HG03066 (cell line): Measurements from ENCODE around the gene NCSTN.
A peak's percentile ranks its signal among the peaks of the same experiment; 100 is the strongest.

ENCODE experiments used
- ATAC-seq: cut with Tn5 transposase; IDR thresholded peaks from one replicate; pipeline ENCODE4 v1.9.1; 2021; ENCODE audit warnings: low read depth; ENCODE audit not compliant: unreplicated experiment

NCSTN gene

GRCh38 chr1:160342953-160343869, at the start of gene NCSTN, which contains the start of gene COPA:
TSS of gene NCSTN (plus strand) at chr1:160343383. CDS start at chr1:160343397, 14 bp downstream.
TSS of gene COPA (minus strand) at chr1:160343250. CDS start at chr1:160343170, 80 bp downstream.
- ATAC-seq: peak; percentile 95

DNA sequence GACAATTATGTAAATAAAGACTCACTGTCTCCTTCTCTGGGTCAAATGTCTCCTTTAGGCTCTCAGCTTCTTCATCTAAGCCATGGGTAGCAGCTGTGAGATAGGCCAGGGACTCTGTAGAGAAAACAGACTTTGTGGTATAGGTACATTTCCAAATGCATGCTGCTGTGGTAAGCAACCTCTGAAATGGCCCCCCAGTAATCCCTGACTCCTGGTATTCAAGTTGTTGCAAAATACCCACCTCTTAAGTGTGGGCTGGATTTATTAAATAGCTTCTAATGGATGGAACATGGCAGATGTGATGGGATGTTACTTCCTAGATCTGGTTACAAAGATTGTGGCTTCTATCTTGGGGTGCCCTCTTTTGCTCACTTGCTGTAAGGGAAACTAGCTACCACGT, 47.1 kb upstream of the NCSTN start:
- no peak for ATAC-seq

DNA sequence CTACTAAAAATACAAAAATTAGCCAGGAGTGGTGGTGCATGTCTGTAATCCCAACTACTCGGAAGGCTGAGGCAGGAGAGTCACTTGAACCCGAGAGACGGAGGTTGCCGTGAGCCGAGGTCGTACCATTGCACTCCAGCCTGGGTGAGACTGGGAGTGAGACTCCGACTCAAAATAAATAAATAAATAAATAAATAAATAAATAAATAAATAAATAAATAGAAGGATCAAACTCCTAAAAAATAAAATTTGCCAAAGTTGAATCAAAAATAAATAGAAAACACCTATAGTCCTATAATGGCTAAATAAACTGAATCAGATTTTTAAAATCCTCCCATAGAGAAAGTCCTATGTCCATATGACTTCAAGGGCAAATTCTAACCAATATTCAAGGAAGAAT, 43.0 kb upstream of the NCSTN start:
- ATAC-seq: no peak

DNA sequence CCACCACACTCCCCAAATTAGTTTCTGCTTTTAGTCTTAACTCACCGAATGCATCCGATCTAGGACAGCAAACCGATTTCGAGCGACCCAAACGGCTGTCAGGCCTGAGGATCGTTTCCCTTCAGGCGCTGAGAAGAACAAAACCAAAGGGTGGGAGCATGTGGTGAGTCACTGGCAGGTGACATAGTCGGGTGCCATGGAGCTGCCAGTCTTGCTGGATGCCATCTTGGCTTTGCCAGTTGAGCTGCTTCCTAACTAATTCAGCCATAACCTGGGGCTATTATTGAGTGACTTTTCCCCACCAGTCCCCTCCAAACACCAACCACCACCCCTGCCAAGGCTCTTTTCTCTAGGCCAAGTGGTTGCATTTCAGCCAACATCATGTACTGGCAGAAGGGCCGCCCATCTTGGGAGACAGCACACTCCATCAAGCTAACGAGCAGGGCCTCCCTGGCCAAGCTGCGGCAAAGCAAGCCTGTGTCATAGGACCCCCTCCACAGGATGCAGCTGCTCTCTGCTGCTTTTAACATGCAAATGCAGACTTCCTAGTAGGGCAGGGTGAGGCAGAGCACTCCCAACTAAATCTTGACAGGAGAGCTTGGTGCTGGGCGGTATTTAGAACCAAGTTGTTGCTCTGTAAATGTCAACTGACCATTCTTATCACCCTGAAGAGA, 35.9 kb upstream of the NCSTN start:
- ATAC-seq: no peak

- ATAC-seq: no peak
Observed at GRCh38 chr1:160308451-160309184, 34.6 kb upstream of the NCSTN start.

GRCh38 chr1:160309185-160309557, 34.0 kb upstream of the NCSTN start:
- no peak for ATAC-seq

DNA sequence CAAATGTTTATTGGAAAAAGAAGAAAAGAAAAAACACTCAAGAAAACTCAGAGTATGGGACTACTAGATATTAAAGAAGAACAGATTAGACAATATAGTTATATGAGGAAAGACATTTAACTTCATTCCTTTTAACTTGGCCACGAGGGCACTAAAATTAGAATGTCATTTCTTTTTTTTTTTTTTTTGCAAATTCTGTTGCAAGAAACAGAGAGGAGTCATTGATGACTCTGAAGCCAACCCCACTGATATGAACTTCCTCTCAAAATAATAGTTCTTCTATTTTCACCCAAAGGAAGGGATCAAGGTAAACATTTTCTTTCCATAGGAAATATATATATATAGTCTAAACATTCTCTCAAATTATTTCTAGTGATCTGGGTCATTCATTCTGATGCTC, 33.6 kb upstream of the NCSTN start:
- no peak for ATAC-seq

GRCh38 chr1:160315359-160315758, 27.8 kb upstream of the NCSTN start:
- no peak for ATAC-seq

- ATAC-seq: no peak
Observed at GRCh38 chr1:160322831-160323230, 20.4 kb upstream of the NCSTN start.

- no peak for ATAC-seq
Observed at GRCh38 chr1:160325252-160325651, 17.9 kb upstream of the NCSTN start.

DNA sequence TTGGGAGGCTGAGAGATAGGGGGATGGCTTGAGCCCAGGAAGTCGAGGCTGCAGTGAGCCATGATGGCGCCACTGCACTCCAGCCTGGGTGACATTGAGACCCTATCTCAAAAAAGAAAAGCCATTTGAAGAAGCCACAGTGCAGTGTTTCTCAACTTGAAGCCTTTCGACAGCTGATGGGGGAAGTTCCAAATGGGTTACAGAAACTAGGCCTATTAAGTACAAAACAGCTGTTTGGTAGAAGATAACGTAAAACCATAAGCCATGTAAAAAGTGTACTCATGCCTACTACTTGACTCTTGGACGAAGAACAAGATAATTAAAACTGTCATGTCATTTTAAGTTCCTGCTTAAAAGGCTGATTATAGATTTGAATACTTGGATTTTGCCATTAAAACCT, 16.8 kb upstream of the NCSTN start:
- no peak for ATAC-seq

DNA sequence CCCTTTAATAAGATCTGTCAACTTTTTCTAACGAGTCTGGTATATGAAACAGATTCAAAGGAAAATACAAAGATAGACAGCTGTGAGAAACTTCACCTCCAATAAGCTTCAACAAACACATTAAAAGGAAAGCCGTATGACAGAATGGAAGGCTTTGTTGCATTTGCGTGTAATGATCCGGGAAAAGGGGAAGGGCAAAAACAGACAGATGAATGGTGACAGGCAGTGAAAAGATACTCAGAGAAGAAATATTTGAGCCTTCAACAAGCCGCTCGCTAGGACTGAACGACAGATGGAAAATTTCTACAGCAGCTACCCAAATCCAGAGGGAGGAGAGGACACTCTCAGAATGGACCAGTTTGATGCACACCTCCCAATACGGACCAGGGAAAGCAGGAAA, 15.0 kb upstream of the NCSTN start:
- ATAC-seq: no peak

DNA sequence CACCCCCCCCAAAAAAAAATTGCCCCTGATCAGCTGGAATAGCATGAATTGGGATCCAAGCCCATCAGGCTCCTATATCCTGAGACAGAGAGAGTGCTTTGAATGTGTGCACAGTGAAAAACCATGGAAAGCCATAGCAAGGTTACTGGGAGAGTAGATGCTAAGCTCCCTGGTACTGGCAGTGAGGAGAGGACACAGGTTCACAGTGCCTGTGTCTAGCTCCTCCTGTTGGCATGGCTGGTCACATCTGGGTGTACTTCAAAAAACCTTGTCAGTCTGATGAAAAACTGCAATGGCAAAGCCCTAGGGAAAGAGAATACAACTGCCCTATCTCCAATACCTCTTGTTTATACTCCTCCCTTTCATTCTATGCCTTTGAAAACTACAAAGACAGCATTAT, 13.1 kb upstream of the NCSTN start:
- ATAC-seq: no peak

DNA sequence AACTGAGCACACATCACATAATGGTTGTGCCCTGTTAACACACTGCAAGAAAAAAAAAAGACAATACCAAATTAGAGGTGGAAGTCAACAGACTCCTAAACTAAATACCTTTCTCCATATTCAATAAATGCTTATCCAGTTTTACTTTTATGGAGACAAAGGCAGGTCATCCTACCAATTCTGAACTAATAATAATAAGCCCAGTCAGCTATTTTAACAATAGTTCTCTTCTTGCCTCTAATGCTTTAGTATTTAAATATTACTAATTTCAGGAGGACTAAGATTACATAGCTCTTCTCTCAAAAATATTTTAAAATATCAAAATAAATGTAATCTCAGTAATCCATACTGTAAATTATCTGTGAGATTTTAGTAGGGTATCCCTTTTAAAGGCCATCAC, 10.7 kb upstream of the NCSTN start:
- no peak for ATAC-seq

- no peak for ATAC-seq
Observed at GRCh38 chr1:160338580-160338979, 4.6 kb upstream of the NCSTN start.

- ATAC-seq: no peak
Observed at GRCh38 chr1:160340146-160340545, 3.0 kb upstream of the NCSTN start.

DNA sequence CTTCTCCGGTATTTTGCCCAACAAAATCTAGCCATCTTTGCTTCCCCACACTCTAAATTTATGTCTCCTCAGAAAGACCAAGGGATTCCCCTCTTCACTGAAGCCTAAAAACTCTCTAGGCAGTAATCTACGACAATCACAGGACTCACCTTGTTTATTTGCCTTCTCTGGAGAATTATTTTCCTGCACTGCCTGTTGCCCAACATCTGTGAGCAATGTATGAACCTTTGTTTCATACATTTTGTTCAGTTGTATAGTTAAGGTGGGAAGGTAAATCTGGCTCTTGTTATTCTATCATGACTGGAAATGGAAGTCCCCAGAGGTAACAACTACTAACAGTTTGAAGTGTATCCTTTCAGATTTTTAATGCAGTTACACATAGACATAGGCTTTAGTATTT, 2.3 kb upstream of the NCSTN start:
- ATAC-seq: no peak

DNA sequence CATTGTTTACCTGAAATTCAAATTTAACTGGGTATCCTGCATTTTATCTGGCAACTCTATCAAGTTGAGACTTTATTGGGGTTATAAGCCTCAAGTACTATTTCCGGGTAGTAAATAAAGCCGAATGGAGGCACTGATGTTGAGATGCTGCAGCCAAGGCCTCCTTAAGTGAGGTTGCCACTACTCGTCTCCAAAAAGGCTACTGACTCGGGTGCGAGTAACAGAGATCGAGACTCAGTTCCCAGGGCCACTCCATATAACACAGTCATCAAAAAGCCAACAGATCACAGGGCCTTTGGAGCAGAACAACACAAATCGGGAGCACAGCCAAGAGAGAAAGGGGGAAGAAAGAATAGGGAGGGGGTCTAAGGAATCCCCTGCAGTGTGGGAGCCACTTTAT, 657 bp upstream of the NCSTN start:
- ATAC-seq: no peak

- no peak for ATAC-seq
Observed at GRCh38 chr1:160344241-160344640, 1.1 kb downstream of the NCSTN start.

DNA sequence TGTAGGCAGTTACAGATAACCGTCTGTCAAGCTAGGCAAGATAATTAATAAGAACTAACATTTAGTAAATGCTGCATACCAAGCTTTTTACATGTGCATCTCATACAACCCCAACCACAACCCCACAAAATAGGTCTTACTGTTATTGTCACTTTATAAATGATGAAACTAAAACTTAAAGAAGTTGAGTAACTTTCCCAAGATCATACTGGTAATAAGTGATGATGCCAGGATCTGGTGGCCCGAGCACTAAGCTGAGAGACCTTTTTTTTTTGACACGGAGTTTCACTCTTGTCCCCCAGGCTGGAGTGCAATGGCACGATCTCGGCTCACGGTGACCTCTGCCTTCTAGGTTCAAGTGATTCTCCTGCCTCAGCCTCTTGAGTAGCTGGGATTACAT, 1.8 kb downstream of the NCSTN start:
- no peak for ATAC-seq

DNA sequence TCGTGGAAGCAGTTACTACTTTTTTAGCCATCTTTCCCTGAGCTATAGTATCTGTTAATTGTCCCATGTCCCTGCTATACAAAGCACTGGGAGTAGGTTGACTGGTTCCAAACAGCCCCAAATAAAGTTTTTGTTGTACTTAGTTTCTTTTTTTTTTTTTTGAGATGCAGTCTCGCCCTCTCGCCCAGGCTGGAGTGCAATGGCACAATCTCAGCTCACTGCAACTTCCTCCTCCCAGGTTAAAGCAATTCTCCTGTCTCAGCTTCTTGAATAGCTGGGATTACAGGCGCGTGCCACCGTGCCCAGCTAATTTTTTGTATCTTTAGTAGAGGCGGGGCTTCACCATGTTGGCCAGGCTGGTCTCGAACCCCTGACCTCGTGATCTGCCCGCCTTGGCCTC, 3.3 kb downstream of the NCSTN start:
- no peak for ATAC-seq
